ENCODE data around the gene PRKCE. TPM values are rescaled to one million over a fixed set of nuclear protein-coding genes. Genes with fewer than 3 reads are reported as not detected.
A peak's percentile ranks its signal among the peaks of the same experiment; 100 is the strongest.

The PRKCE gene
- polyA plus RNA-seq, 3 donors: 1.3 to 7.7 (median 2.3) TPM

DNA sequence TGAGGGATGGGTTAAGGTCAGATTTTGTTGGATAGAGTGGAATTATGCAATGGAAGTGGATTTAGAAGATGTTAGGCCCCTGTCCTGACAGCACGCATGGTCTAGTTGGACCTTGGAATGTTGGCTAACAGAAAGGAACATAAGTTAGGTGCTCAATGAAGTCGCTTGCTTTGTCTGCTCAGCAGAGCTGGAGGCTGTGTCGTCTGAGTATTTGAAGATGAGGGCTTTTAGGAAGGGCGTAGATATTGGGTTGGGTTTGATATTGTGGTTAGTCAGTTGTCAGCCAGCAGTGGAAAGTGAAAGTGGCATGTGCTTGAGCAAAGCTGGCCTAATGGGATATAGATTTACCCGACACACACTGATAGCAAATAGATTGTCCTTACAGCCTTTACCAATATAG is 239.3 kb downstream of the PRKCE start:
- no peak overlapping the region for H2AFZ ChIP-seq (ENCODE audit: insufficient read depth, low read depth, low read length, poor library complexity, severe bottlenecking)
- H3K4me3 ChIP-seq (replicated peaks in 1 of 3; ENCODE audit: low read depth in 2 of 3, low read length in 3 of 3): peak overlapping the region in 2 of 3 experiments; percentile 5 to 67
- H3K9me3 ChIP-seq (replicated peaks in 1 of 2; ENCODE audit: control insufficient read depth in 1 of 2, insufficient read depth in 1 of 2, low read length in 2 of 2): no peaks in the 10 kb centered on the region
- intact Hi-C loops (cut with micrococcal nuclease): loop anchor here in 1 of 2 donors (5.0 to 10.0 kb wide), 2 partner anchors 116 to 239 kb away; partner anchors contain the start of gene PRKCE
- peaks cover 0 to 2% (median 0%) of the 10 kb centered on the region in 7 donors for H3K9me3 Mint-ChIP-seq
- no peaks in the 10 kb centered on the region for H3K27me3 ChIP-seq (ENCODE audit: control insufficient read depth in 2 of 2, insufficient read depth in 2 of 2, low read length in 2 of 2)
- no peaks in the 10 kb centered on the region for H3K36me3 ChIP-seq (replicated peaks in 1 of 2; ENCODE audit: control insufficient read depth in 1 of 2, insufficient read depth in 2 of 2, low read length in 2 of 2)
- H3K4me2 ChIP-seq (replicated peaks; ENCODE audit: extremely low read depth, low read length, poor library complexity, severe bottlenecking): peak overlapping the region; percentile 73
- TF ChIP-seq, protein P1, sequence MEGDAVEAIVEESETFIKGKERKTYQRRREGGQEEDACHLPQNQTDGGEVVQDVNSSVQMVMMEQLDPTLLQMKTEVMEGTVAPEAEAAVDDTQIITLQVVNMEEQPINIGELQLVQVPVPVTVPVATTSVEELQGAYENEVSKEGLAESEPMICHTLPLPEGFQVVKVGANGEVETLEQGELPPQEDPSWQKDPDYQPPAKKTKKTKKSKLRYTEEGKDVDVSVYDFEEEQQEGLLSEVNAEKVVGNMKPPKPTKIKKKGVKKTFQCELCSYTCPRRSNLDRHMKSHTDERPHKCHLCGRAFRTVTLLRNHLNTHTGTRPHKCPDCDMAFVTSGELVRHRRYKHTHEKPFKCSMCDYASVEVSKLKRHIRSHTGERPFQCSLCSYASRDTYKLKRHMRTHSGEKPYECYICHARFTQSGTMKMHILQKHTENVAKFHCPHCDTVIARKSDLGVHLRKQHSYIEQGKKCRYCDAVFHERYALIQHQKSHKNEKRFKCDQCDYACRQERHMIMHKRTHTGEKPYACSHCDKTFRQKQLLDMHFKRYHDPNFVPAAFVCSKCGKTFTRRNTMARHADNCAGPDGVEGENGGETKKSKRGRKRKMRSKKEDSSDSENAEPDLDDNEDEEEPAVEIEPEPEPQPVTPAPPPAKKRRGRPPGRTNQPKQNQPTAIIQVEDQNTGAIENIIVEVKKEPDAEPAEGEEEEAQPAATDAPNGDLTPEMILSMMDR (IDR thresholded peaks at IDR 0.05): no peak
- H3K27ac ChIP-seq (ENCODE audit: low read depth in 1 of 2, low read length in 2 of 2): peak overlapping the region; percentile 85 to 96
- H3K36me3 Mint-ChIP-seq: peaks cover 0 to 2% of the 10 kb centered on the region in 2 donors
- no peaks in the 10 kb centered on the region for H3K27me3 Mint-ChIP-seq (ENCODE audit: low read depth in 3 of 3)
- H3K4me1 Mint-ChIP-seq: peaks cover 95% of the 10 kb centered on the region
- peaks cover 91 to 94% of the 10 kb centered on the region in 2 donors for H3K4me1 ChIP-seq (ENCODE audit: control insufficient read depth in 1 of 2, insufficient read depth in 2 of 2, low read length in 2 of 2)
- H4K20me1 ChIP-seq (ENCODE audit: insufficient read depth, low read length): no peaks in the 10 kb centered on the region
- H3K27ac Mint-ChIP-seq: peak overlapping the region; percentile 91 to 99 (median 98)
- H3K9ac ChIP-seq (ENCODE audit: insufficient read depth, low read length, poor library complexity, severe bottlenecking): peak overlapping the region; percentile 60
- peak overlapping the region in 1 of 2 donors; percentile 61 for H3K4me3 Mint-ChIP-seq
- peak; percentile 59 to 65 (median 62) for DNase-seq
- WGBS (ENCODE audit: insufficient coverage): 29% methylated on average over 3 of the region's 5 CpGs
- H3K79me2 ChIP-seq (ENCODE audit: insufficient read depth, low read length): peaks cover 24% of the 10 kb centered on the region

DNA sequence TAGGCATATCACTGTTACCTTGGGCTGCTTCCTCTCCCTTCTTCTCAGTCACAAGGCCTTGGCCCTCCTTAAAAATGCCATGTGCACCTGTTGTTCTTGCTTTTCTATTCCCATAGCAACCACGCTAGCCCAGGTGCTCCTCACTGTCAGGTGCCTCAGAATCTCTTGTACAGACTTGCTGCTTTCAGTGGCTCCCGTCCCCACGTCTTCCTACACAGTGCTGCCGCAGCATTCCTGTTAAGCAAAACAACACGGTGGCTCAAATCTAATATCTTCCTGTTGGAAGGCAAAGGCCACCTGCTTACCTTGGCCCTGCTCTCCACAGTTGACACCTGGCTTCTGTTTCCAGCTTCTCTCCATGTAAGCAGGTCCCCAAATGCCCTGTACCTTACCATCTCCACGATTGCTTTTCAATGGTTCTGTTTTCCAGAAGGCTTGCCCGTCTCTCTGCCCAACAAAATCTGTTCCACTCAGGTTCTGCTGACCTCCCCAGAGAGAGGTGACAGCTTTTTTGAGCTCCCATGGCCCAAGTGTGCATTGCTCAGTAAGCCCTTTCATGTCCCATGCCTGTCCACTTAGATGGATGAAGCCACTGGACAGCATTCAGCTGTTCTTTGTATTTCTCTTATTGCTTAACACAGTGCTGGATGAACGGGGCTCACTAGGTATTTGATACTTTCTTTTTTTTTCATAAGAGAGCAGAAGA is 240.4 kb downstream of the PRKCE start:
- Histone ChIP-seq H3K36me3 (replicated peaks in 1 of 2; ENCODE audit: control insufficient read depth in 1 of 2, insufficient read depth in 2 of 2, low read length in 2 of 2) (no peaks in the 10 kb centered on the region), H3K79me2 (ENCODE audit: insufficient read depth, low read length) (peaks cover 22% of the 10 kb centered on the region), H3K4me2 (replicated peaks; ENCODE audit: extremely low read depth, low read length, poor library complexity, severe bottlenecking) (peak overlapping the region; percentile 73), H3K9ac (ENCODE audit: insufficient read depth, low read length, poor library complexity, severe bottlenecking) (peak overlapping the region; percentile 5), H4K20me1 (ENCODE audit: insufficient read depth, low read length) (no peaks in the 10 kb centered on the region), H2AFZ (ENCODE audit: insufficient read depth, low read depth, low read length, poor library complexity, severe bottlenecking) (no peak overlapping the region), H3K4me1 (ENCODE audit: control insufficient read depth in 1 of 2, insufficient read depth in 2 of 2, low read length in 2 of 2) (peaks cover 91 to 94% of the 10 kb centered on the region in 2 donors), H3K9me3 (replicated peaks in 1 of 2; ENCODE audit: control insufficient read depth in 1 of 2, insufficient read depth in 1 of 2, low read length in 2 of 2) (no peaks in the 10 kb centered on the region), H3K4me3 (replicated peaks in 1 of 3; ENCODE audit: low read depth in 2 of 3, low read length in 3 of 3) (peak overlapping the region in 1 of 3 experiments; percentile 67), H3K27ac (ENCODE audit: low read depth in 1 of 2, low read length in 2 of 2) (peak overlapping the region; percentile 85 to 96), H3K27me3 (ENCODE audit: control insufficient read depth in 2 of 2, insufficient read depth in 2 of 2, low read length in 2 of 2) (no peaks in the 10 kb centered on the region)
- Mint-ChIP-seq H3K27me3 (ENCODE audit: low read depth in 3 of 3) (no peaks in the 10 kb centered on the region), H3K4me3 (peak overlapping the region; percentile 58 to 65), H3K36me3 (peaks cover 0 to 2% of the 10 kb centered on the region in 2 donors), H3K4me1 (peaks cover 96% of the 10 kb centered on the region), H3K27ac (peak overlapping the region; percentile 91 to 99 (median 98)), H3K9me3 (peaks cover 0 to 2% (median 0%) of the 10 kb centered on the region in 7 donors)
- TF ChIP-seq, protein P1 (IDR thresholded peaks at IDR 0.05): no peak
- DNase-seq: no peak
- intact Hi-C loops (cut with micrococcal nuclease): loop anchor here in 1 of 2 donors (5.0 to 10.0 kb wide), 2 partner anchors 117 to 240 kb away; partner anchors contain the start of gene PRKCE
- 64% methylated on average over 7 of the region's 8 CpGs for WGBS (ENCODE audit: insufficient coverage)
